GM21723 (cell line): ENCODE data around the gene ZNF804A.
A peak's percentile ranks its signal among the peaks of the same experiment; 100 is the strongest.
"Not testable (repeated sequence)": the region's sequence is repeated elsewhere in the genome, so short reads cannot be mapped to it uniquely, and the experiment has no call there.

Source experiments
- ATAC-seq: cut with Tn5 transposase; IDR thresholded peaks from one replicate; pipeline ENCODE4 v1.9.1; 2021; ENCODE audit warnings: mild to moderate bottlenecking, moderate library complexity; ENCODE audit not compliant: unreplicated experiment

ZNF804A gene

DNA sequence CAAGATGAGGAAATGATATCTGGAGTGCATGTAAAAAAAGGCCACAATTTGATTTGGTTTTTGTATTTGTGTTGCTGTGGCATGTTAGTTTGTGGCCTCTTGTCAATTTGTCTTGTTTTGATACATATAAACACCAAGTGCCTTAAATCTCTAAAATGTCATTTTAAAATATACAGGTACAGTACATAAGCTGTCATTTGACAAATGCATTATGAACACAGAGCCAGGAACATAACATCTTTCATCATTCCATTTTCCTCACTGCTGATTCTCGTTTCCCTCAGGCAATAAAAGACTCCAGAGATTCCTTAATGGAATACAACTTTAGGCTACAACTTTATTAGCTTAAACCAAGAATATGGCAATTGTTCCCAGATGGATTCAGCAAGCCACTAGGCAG lies 217.5 kb downstream of the ZNF804A start:
- ATAC-seq: no peak

GRCh38 chr2:184824597-184824996 lies 226.3 kb downstream of the ZNF804A start:
- no peak for ATAC-seq

- no peak for ATAC-seq
Measured at GRCh38 chr2:184830531-184830930, 232.2 kb downstream of the ZNF804A start.

GRCh38 chr2:184834699-184835397 lies 236.5 kb downstream of the ZNF804A start:
- no peak for ATAC-seq

- ATAC-seq: no peak
Measured at GRCh38 chr2:184835398-184835715, 237.0 kb downstream of the ZNF804A start.

- ATAC-seq: no peak
Measured at GRCh38 chr2:184847331-184847730, 249.0 kb downstream of the ZNF804A start.

DNA sequence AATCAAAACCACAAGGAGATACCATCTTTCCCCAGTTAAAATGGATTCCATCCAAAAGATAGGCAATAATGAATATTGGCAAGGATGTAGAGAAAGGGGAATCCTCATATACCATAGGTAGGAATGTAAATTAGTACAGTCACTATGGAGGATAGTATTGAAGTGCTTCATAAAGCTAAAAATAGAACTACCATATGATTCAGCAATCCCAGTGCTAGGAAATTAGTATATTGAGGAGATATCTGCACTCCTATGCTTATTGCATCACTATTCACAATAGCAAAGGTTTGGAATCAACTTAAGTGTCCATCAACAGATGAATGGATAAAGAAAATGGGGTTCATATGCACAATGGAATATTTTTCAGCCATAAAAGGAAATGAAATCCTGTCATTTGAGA lies 251.2 kb downstream of the ZNF804A start:
- ATAC-seq: no peak

DNA sequence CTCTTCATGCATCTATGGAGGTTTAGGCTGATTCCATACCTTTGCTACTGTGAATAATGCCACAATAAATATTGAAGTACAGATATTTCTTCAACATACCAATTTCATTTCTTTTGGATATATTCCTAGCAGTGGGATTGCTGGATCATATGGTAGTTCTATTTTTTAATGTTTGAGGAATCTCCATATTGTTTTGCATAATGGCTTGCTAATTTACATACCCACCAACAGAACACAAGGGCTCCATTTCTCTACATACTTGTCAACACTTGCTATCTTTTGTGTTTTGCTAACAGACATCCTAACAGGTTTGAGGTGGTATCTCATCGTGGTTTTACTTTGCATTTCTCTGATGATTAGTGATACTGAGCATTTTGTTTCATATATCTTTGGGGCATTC lies 253.2 kb downstream of the ZNF804A start:
- ATAC-seq: no peak

DNA sequence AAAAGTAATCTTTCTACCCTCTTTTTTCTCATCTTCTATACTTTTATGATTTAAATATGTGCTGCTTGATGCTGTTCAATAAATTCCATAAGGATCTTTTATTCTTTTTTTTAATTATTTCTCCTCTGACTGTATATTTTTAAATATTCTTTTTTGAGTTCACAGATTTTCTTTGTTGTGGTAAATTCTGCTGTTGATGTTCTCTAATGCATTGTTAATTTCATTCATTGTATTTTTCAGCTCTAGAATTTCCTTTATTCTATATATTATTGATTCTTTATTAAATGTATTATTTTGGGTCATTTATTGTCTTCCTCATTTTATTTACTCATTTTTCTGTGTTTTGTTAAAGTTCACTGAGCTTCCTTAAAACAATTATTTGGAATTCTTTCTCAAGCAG lies 260.9 kb downstream of the ZNF804A start:
- no peak for ATAC-seq

DNA sequence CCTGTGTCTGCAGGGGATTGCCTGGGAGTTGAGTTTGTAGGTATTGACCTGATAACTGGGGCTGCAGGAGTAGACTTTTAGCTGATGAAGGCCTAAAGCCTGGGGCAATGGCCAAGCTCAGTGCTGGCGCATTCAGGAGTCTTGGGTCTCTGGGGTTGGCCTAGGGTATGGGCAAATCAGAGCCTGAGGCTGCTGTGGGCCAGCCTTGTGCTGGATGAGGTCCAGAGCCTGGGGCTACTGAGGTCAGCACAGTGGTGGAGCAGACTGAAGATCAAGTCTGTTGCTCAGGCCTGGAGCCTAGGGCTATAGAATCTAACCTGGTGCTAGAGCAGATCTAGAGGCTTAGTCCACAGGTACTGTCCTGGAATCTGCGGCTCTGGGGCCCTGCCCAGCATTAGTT lies 262.4 kb downstream of the ZNF804A start:
- no peak for ATAC-seq

GRCh38 chr2:184875212-184875611 lies 276.9 kb downstream of the ZNF804A start:
- no peak for ATAC-seq

- ATAC-seq: no peak
Measured at GRCh38 chr2:184875911-184876310, 277.6 kb downstream of the ZNF804A start.

DNA sequence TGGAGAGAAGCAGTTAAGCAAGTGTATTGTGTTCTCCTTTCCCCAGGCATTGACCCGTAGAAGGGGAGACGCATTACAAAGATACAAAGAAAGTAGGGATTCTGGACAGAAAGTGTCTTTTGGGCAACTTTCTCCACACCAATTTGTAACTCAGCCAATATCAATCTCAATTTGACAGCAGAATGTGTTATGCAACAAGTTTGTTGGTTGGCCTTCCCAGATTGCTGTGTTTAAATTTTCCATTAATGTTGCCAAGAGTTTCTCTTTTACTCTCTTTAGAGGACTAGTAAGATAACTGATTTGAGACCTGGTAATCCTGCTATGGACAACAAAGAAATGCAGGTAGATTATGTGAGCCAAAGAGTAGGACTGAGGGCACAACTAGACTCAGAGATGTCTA lies 279.6 kb downstream of the ZNF804A start:
- no peak for ATAC-seq

DNA sequence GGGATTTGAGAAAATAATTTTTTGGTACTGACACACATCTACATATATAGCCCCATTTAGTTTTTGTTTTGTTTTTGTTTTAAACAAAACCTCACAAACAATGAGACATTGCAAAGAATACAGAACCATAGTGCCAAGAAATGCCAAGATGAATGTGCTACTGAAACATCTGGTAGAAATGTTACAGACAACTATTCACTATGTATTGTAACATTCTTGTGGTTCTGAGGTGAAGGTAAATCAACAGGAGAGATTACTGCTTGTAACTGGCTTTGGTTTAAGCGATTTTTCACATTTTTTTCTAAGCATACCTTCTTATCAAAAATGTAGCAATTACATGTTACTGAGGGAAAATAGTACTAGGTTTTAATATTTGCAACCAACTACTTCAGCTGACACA lies 281.3 kb downstream of the ZNF804A start:
- ATAC-seq: no peak

GRCh38 chr2:184886585-184886984 lies 288.3 kb downstream of the ZNF804A start:
- ATAC-seq: not testable (repeated sequence)

DNA sequence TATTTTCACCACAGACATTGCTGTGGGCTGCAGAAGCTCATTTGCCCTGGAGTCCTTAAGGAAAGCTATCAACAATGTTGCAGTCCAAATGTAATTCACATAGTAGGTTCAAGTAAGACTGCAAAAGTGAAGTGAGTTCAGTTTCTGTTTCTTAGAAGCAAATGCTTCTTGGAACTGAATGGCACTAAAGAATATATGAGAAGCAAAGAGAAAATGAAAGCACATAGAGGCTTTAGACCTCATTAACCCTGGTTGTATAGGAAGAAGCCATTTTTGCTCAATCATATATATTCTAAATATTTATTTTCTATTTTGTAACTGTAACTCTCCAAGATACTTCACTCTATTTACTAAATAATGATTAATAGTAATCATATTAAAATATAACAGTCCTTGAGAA lies 292.0 kb downstream of the ZNF804A start:
- peak; percentile 80 for ATAC-seq

DNA sequence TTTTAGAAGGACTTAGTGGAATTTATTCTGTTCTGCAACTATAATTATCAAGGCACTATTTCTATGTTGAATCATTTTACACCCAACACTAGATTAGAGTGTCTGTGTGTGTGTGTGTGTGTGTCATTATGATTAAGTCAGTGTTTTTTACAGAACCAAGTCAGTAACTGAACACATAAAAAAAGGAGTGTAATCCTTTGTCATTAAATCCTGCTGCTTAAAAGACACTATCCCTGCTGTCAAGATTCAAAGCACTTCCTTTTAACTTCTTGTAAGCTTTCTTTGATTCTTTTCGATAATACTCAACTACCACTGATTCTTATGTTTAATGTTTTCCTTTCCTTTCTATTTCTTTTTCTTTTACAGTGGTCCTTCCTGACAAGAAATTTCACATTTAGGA lies 306.7 kb downstream of the ZNF804A start:
- ATAC-seq: no peak

DNA sequence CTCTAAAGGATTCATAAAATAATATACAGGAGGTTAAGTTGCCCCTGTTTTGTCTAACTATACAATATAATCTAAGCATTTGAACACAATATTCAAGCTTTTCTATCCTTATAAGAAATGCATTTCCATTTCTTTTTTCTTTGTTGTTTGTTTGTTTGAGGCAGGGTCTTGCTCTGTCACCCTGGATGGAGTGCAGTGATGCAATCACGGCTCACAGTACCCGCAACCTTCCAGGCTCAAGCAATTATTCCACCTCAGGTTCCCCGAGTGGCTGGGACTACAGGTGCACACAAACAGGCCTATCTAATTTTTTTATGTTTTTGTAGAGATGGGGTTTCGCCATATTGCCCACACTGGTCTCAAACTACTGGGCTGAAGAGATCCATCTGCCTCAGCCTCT lies 307.8 kb downstream of the ZNF804A start:
- ATAC-seq: no peak

GRCh38 chr2:184906709-184907108 lies 308.4 kb downstream of the ZNF804A start:
- ATAC-seq: no peak

DNA sequence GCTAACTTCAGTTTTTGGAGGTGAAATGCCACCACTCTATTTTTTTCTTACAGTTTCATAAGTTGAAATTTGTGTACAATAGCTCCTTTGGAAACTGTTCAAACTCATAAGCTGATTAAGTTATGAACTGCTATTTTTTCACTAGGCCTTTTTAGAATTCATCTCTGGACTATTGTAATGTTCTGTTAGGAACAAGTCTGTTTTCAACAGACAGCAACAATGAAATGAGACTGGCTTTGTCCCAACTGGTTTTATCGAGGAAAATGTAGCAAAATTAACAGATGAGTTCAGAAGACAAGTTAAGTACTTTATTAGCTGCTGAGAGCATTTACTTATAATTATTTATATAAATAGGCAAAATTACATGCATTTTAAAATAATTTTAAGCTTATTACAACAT lies 310.6 kb downstream of the ZNF804A start:
- ATAC-seq: no peak

DNA sequence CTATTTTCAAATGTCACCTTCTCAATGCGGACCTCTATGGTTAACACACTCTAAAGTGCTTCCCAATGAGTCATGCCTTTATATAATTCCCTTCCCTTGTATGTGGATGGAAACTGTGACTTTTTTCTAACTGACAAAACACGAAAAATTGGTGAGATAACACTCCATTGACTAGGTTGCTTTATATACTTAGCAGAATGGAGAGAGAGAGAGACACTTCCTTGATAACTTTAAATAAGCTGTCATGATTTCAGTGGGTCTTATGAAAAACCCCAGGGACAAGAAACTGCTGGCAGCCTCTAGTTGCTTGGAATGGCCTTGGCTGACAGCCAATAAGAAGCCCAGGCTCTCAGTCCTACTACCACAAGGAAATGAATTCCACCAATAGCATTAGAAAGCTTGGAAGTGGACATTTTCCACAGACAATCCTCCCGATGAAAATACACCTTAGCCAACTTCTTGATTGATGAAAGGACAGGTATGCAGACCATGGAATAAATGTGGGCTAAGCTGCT lies 322.2 kb downstream of the ZNF804A start:
- no peak for ATAC-seq

GRCh38 chr2:184921676-184922075 lies 323.3 kb downstream of the ZNF804A start:
- ATAC-seq: no peak

DNA sequence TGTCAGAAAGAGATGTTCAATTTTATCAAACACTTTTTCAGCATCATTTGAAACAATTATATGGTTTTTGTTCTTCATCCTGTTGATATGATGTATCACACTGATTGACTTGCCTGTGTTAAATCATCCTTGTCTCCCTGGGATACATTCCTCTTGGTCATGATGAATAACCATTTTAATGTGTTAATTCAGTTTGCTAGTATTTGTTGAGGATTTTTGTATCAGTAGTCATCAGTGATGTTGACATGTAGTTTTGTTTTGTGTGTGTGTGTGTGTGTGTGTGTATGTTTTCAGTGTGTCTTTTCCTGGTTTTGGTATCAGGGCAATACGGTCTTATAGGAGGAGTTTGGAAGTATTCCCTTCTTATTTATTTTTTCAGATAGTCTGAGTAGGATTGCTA lies 325.4 kb downstream of the ZNF804A start:
- no peak for ATAC-seq
